Fibroblast of mammary gland (primary cell): ENCODE results near the gene GZF1.

ENCODE experiments used
- DNase-seq: peaks from one replicate; pipeline ENCODE4 v3.0.0-alpha.2; 2010; ENCODE audit warnings: low read depth
- H3K4me3 ChIP-seq: 2 replicates; pipeline ENCODE4 v1.5.1; 2011; ENCODE audit warnings: low read depth, mild to moderate bottlenecking, low read length, moderate library complexity; ENCODE audit not compliant: control insufficient read depth
- TF ChIP-seq, protein P1 (sequence below): conservative IDR thresholded peaks from 2 replicates; pipeline ENCODE4 v1.5.1; 2011; ENCODE audit warnings: low read depth, low read length, inconsistent platforms; ENCODE audit not compliant: control insufficient read depth, insufficient read depth

The GZF1 gene

DNA sequence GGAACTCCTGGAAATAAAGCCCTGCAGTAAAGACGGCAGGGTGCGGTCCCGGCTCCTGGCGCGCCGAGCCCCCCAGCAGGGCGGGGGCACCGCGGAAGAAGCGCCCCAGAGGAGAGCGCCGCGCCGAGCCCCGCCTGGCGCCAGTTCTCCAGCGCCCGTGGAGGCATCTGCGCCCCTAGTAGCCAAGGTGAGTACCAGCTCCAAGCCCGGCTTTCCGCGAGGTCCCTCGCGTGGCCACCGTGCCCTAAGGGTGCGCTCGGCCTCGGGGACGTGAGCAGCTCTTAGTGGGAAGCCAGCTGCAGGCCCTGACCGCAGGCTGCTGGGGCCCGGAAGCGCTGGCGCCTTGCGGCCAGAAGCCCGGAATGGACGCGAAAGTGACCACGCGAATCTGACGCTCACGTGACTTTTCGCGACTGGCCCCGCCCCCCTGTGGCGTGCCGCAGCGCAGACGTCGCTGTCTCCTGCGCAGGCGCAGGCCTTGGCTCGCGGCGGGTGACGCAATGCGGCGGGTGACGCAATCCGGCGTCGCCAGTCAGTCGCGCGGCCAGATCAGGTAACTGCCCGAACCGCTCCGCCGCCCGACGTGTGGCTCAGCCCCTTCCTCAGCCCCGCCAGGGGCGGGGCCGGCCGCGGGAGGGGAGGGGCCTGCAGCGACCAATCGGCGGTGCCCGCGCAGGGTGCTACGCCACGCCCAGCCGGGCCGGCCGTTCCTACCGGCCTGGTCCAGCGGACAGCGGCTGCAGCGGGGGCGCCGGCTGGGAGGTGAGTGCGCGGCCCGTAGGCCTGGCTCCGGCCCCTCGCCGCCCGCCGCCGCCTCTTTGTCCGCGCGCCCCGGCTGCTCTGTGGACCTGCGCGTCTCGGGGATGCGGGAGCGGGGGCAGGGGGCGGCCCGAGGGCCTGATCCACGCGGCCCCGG, at the start of gene GZF1:
Gene GZF1, plus strand, starts transcription at position 707 of the 916 bp plus-strand sequence. CDS start 2,202 bp downstream, outside the sequence.
- DNase-seq, result peak; percentile 97
- TF ChIP-seq, protein P1, sequence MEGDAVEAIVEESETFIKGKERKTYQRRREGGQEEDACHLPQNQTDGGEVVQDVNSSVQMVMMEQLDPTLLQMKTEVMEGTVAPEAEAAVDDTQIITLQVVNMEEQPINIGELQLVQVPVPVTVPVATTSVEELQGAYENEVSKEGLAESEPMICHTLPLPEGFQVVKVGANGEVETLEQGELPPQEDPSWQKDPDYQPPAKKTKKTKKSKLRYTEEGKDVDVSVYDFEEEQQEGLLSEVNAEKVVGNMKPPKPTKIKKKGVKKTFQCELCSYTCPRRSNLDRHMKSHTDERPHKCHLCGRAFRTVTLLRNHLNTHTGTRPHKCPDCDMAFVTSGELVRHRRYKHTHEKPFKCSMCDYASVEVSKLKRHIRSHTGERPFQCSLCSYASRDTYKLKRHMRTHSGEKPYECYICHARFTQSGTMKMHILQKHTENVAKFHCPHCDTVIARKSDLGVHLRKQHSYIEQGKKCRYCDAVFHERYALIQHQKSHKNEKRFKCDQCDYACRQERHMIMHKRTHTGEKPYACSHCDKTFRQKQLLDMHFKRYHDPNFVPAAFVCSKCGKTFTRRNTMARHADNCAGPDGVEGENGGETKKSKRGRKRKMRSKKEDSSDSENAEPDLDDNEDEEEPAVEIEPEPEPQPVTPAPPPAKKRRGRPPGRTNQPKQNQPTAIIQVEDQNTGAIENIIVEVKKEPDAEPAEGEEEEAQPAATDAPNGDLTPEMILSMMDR, result no peak
- H3K4me3 ChIP-seq, result peak within 1 kb of the TSS; percentile 76

DNA sequence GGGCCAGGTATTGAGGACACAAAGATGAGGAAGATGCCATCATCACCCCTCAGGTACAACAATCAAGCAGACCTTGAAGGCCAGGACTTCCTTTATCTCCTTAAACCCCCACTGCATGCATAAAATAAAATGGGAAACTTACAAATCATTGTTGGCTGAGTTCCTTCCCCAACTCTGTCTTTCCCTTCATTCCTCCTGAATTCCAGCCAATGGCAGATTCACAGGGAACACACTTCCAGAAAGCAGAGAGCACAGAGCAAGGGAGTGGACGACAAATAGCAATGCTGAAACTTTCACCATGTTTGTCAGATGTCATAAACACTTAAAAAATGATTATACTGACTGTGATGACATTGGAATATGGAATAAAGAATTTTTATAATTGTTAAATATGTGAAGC, 48.7 kb upstream of the GZF1 start:
- TF ChIP-seq, protein P1, result no peak
- H3K4me3 ChIP-seq, result no peak overlapping the region
- no peak for DNase-seq

DNA sequence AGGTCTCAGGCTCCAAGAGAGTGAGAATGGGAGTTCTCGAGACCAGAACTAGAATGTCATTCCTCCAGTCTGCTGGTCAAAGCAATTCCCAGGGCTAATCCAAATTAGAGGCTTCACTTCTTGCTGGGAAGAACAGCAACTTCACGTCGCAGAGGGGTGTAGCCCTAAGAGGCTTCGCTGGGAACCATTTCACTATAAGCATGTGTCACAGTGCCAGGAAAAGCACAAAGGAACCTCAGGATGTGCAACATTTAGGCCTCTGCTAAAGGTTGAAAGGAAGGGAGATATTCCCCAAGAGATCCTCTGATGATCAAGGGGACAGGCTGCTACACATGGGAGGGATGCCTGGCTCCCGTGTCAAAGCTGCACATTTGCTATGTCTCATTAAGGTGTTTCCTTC, 47.3 kb upstream of the GZF1 start:
- no peak for DNase-seq
- TF ChIP-seq, protein P1, result no peak
- H3K4me3 ChIP-seq, result no peak overlapping the region

DNA sequence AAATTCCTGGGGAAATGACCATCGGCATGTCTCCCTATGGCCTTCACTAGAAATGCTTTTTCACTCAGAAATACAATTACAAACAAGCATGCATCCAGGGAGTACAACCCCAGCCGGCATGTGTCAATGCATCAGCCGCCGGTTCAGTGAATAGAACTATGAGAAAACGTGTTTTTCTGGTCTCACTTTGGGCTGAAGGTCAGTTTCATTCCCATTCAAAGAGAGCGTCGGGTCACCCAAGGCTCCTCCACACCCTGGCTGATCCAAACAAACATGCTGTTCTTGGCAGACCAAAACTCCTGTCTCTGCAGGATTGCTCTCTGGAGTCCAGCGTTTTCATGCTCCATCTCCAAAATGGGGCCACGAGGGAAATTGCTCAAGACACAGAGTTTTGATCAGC, 46.9 kb upstream of the GZF1 start:
- H3K4me3 ChIP-seq, result no peak overlapping the region
- DNase-seq, result no peak
- TF ChIP-seq, protein P1, result no peak

DNA sequence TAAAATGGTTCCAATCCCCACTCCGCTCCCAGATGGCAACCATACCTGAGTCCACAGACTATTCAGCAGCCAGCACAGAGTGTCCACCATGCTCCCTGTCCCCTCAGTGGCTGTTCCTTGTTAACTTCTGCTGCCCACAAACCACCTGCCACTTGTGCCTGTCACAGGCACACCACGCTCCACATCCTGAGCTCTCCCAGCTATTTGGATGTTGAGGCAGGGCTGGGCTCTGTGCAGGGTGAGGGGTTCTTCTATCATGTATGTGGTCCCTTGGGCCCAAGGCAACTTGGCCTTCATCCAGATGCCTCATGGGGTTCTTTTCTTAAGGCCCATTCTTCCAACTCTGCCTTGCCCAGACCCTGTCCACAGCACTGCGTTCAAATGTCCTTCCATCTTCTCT, 45.4 kb upstream of the GZF1 start:
- no peak for DNase-seq
- H3K4me3 ChIP-seq, result no peak overlapping the region
- TF ChIP-seq, protein P1, result no peak

DNA sequence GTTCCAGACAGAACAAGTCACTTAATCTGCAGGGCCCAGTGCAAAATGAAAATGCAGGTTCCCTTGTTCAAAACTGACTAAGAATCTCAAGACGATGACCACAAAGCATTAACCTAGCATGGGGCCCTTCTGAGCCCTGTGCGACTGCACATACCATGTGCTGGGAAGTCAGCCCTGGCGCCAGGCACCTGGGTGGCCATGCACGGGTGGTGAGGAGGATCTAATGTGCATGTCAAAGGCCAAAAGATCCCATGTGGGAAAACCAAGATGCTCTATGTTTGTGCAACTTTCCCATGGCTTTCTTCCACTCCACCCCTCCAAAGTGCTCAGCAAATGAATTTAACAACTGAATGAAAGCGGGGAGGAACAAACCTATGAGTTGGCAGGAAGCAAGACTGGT, 44.9 kb upstream of the GZF1 start:
- no peak for DNase-seq
- H3K4me3 ChIP-seq, result no peak overlapping the region
- TF ChIP-seq, protein P1, result no peak

DNA sequence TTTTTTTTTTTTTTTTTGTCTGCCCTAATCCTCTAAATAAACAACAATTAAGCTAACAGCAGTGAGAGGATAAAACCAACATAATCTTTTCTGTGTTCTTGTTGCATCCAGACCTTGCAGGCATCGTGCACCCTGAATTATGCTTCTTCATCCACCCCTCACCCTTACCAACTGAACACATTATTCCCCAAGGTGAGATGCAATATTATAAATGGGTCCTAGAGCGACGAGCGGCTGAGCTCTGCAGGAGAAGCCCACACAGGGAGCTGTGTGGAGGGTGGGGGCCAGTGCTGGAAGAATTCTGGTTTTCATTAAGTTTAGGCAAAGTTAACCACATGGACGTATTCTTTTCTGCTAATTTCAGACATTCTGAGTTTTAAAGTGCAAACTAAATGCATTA, 43.6 kb upstream of the GZF1 start:
- H3K4me3 ChIP-seq, result no peak overlapping the region
- TF ChIP-seq, protein P1, result no peak
- no peak for DNase-seq
